DOHH2 (cell line): Measurements from ENCODE around the gene FTCDNL1.

ENCODE experiments used
- H3F3A ChIP-seq: fragments of 200-600 bp; sonication (generic), shearing (Covaris generic); 2 replicates; pipeline ENCODE4 v1.6.0; 2016; ENCODE audit warnings: antibody characterized with exemption, mild to moderate bottlenecking; ENCODE audit not compliant: control insufficient read depth, insufficient read depth
- H3K27ac ChIP-seq: fragments of 200-600 bp; sonication (generic); 2 replicates; pipeline ENCODE4 v1.5.1; 2014; ENCODE audit warnings: low read depth, mild to moderate bottlenecking, low read length, moderate library complexity
- H3K27me3 ChIP-seq: fragments of 200-600 bp; sonication (generic); 2 replicates; pipeline ENCODE4 v1.6.1; 2014; ENCODE audit warnings: mild to moderate bottlenecking, low read length, mixed read lengths; ENCODE audit not compliant: control insufficient read depth
- H3K36me3 ChIP-seq: fragments of 200-600 bp; sonication (generic); 2 replicates; pipeline ENCODE4 v1.6.1; 2014; ENCODE audit warnings: mild to moderate bottlenecking, low read length, moderate library complexity, mixed read lengths; ENCODE audit not compliant: control insufficient read depth
- H3K4me1 ChIP-seq: fragments of 200-600 bp; sonication (generic); 2 replicates; pipeline ENCODE4 v1.6.1; 2014; ENCODE audit warnings: mild to moderate bottlenecking, low read length, mixed read lengths; ENCODE audit not compliant: control insufficient read depth
- H3K4me2 ChIP-seq: fragments of 200-600 bp; sonication (generic); 2 replicates; pipeline ENCODE4 v1.6.0; 2014; ENCODE audit warnings: mild to moderate bottlenecking, low read length, moderate library complexity
- H3K4me3 ChIP-seq: fragments of 200-600 bp; sonication (generic); 2 replicates; pipeline ENCODE4 v1.5.1; 2014; ENCODE audit warnings: mild to moderate bottlenecking, low read length, mixed read lengths
- H3K79me2 ChIP-seq: fragments of 200-600 bp; sonication (generic); 2 replicates; pipeline ENCODE4 v1.6.1; 2014; ENCODE audit warnings: mild to moderate bottlenecking, low read length, mixed read lengths; ENCODE audit not compliant: control insufficient read depth
- H3K9me2 ChIP-seq: fragments of 200-600 bp; sonication (generic); replicated peaks from 2 replicates; pipeline ENCODE4 v1.6.1; 2014; ENCODE audit warnings: mild to moderate bottlenecking, low read length, mixed read lengths; ENCODE audit not compliant: control insufficient read depth
- H3K9me3 ChIP-seq: fragments of 200-600 bp; sonication (generic); 2 replicates; pipeline ENCODE4 v1.6.1; 2014; ENCODE audit warnings: antibody characterized with exemption, low read length, mixed read lengths; ENCODE audit not compliant: control insufficient read depth, insufficient read depth
- H4K20me1 ChIP-seq: fragments of 200-600 bp; sonication (generic); 2 replicates; pipeline ENCODE4 v1.6.0; 2014; ENCODE audit warnings: low read depth, mild to moderate bottlenecking, antibody characterized with exemption, low read length, moderate library complexity; ENCODE audit not compliant: control insufficient read depth, insufficient read depth
- EZH2phosphoT487 ChIP-seq: fragments of 200-600 bp; sonication (generic); IDR thresholded peaks from 2 replicates; pipeline ENCODE4 v1.6.1; 2017; ENCODE audit warnings: borderline replicate concordance, mild to moderate bottlenecking, antibody characterized with exemption, low read length, moderate library complexity, mixed read lengths
- TF ChIP-seq, protein P1 (sequence below): fragments of 200-600 bp; sonication (generic); IDR thresholded peaks from one replicate; pipeline ENCODE4 v1.5.1; 2014; ENCODE audit warnings: antibody characterized with exemption, mild to moderate bottlenecking, low read depth, low read length; ENCODE audit not compliant: poor library complexity, severe bottlenecking

Gene FTCDNL1

GRCh38 chr2:199764273-199764800, 86.7 kb downstream of the FTCDNL1 start:
- Histone ChIP-seq H3K4me3 (no peak overlapping the region), H3K4me1 (no peaks in the 10 kb centered on the region), H3K79me2 (no peaks in the 10 kb centered on the region), H3K4me2 (no peak overlapping the region), H3K9me3 (no peaks in the 10 kb centered on the region), H3K27ac (no peak overlapping the region), H3F3A (no peaks in the 10 kb centered on the region), H3K36me3 (no peaks in the 10 kb centered on the region), H4K20me1 (no peaks in the 10 kb centered on the region), H3K27me3 (no peaks in the 10 kb centered on the region), H3K9me2 (no peaks in the 10 kb centered on the region)
- no peak for TF ChIP-seq EZH2phosphoT487
- TF ChIP-seq, protein P1, sequence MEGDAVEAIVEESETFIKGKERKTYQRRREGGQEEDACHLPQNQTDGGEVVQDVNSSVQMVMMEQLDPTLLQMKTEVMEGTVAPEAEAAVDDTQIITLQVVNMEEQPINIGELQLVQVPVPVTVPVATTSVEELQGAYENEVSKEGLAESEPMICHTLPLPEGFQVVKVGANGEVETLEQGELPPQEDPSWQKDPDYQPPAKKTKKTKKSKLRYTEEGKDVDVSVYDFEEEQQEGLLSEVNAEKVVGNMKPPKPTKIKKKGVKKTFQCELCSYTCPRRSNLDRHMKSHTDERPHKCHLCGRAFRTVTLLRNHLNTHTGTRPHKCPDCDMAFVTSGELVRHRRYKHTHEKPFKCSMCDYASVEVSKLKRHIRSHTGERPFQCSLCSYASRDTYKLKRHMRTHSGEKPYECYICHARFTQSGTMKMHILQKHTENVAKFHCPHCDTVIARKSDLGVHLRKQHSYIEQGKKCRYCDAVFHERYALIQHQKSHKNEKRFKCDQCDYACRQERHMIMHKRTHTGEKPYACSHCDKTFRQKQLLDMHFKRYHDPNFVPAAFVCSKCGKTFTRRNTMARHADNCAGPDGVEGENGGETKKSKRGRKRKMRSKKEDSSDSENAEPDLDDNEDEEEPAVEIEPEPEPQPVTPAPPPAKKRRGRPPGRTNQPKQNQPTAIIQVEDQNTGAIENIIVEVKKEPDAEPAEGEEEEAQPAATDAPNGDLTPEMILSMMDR = no peak

DNA sequence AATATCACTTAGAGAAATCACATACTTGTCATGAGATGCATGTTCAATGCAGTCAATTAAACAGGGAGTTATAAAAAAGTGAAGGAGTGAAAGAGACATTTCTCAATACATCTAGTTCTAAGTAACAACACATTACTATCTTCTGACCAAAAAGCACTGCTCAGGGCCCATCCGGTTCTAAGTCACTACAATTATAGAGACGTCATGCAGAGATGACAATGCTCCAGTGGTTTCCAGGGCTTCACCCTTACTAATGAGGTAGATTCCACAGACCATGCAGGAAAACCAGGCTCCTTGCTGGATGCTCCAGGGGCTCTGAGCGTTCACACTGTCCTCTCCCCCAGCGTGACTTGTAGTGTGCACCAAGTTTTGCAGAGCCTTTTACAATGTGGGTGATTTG, 88.0 kb downstream of the FTCDNL1 start:
- TF ChIP-seq, protein P1 = no peak
- TF ChIP-seq EZH2phosphoT487 = no peak
- Histone ChIP-seq H3K9me3 (no peaks in the 10 kb centered on the region), H3K79me2 (no peaks in the 10 kb centered on the region), H3K36me3 (no peaks in the 10 kb centered on the region), H3K27ac (no peak overlapping the region), H3K4me1 (no peaks in the 10 kb centered on the region), H3F3A (no peaks in the 10 kb centered on the region), H3K4me3 (no peak overlapping the region), H3K9me2 (no peaks in the 10 kb centered on the region), H4K20me1 (no peaks in the 10 kb centered on the region), H3K27me3 (no peaks in the 10 kb centered on the region), H3K4me2 (no peak overlapping the region)

- no peak overlapping the region for H3K27ac ChIP-seq
- H3K79me2 ChIP-seq = no peaks in the 10 kb centered on the region
- no peak overlapping the region for H3K4me2 ChIP-seq
- peaks cover 5% of the 10 kb centered on the region; the same call in 1 of the 2 replicates for H3K27me3 ChIP-seq
- no peaks in the 10 kb centered on the region for H3K36me3 ChIP-seq
- H3K4me1 ChIP-seq = no peaks in the 10 kb centered on the region; the same call in 1 of the 2 replicates
- no peaks in the 10 kb centered on the region for H4K20me1 ChIP-seq
- no peaks in the 10 kb centered on the region for H3F3A ChIP-seq
- no peaks in the 10 kb centered on the region for H3K9me2 ChIP-seq
- TF ChIP-seq, protein P1 = no peak
- TF ChIP-seq EZH2phosphoT487 = no peak
- H3K9me3 ChIP-seq = no peaks in the 10 kb centered on the region
- no peak overlapping the region for H3K4me3 ChIP-seq
Observed at GRCh38 chr2:199760574-199760973, 90.4 kb downstream of the FTCDNL1 start.
